ENCODE results near the gene CCDC167. TPM values are rescaled to one million over a fixed set of nuclear protein-coding genes. Genes with fewer than 3 reads are reported as not detected.
A peak's percentile ranks its signal among the peaks of the same experiment; 100 is the strongest.

The CCDC167 gene
- total RNA-seq (2014; rRNA removed; shearing (Covaris generic); ENCODE audit: low replicate concordance) = 30.6 and 71.3 TPM in 2 replicates

GRCh38 chr6:37499433-37500293 is at the start of gene CCDC167:
TSS of gene CCDC167 (minus strand) at chr6:37499893. CDS start at chr6:37499863, 30 bp downstream.
- Histone ChIP-seq H3K4me3 (peak within 1 kb of the TSS; percentile 64), H3K9me3 (no peaks in the 10 kb centered on the region; the same call in 1 of the 2 replicates), H3K27me3 (no peaks in the 10 kb centered on the region), H3K36me3 (no peaks in the 10 kb centered on the region)
- peak; percentile 97 for DNase-seq

DNA sequence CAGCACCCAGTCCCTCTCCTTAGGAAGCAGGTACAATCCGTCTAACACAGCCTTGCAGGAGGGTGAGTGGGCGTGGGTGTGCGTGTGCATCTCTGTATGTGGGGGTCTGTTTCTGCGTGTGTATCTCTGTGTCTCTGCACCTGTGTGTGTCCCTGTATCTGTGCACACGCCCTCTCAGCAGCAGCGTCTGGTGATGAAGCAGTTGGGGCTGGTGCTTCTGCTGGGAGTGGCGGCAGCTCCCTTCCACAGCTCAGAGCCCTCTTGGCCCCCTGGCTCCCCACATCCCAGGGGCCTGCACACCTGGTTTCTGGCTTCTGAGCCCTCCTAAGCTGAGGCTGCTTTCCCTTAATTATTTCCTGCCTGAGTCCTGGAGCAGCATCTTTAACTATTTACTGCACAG is 49.5 kb upstream of the CCDC167 start:
- DNase-seq = no peak
- no peaks in the 10 kb centered on the region for H3K9me3 ChIP-seq

DNA sequence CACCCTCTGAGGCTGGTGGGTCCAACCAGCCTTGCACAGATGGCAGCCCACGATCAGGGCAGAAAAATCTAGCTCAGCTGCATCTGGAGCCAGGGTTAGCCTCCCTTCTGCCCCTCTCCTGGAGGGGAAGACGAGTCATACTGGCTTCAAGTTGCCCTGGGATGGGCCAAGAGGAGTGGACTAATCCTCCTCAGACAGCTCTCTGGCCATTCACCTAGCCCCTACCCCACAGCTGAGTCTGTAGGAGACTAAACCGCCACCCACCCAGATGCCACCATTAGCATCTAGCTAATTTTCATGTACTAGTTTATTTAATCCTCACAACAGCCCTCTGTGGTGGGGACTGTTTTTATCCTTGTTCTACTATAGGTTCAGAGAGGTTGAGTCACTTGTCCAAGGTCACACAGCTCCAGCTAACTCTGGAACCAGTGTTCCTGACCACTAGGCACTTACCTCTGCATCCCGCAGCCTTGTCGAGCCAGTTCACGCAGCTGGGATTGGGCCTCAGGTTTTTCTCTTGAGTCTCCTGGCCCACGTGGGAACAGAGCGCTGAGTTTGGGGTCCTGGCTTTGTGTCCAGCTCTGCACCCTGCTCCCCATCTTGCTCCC is 48.5 kb upstream of the CCDC167 start:
- no peaks in the 10 kb centered on the region for H3K36me3 ChIP-seq
- DNase-seq = peak; percentile 51

More for the DNA sequence above, 49.5 kb upstream of the CCDC167 start:
- Histone ChIP-seq H3K27me3 (no peaks in the 10 kb centered on the region), H3K36me3 (no peaks in the 10 kb centered on the region), H3K4me3 (no peak overlapping the region)

GRCh38 chr6:37547564-37548061 is 47.9 kb upstream of the CCDC167 start:
- peak; percentile 71 for DNase-seq
- Histone ChIP-seq H3K36me3 (no peaks in the 10 kb centered on the region), H3K9me3 (no peaks in the 10 kb centered on the region), H3K4me3 (no peak overlapping the region), H3K27me3 (no peaks in the 10 kb centered on the region)

More for the DNA sequence above, 48.5 kb upstream of the CCDC167 start:
- H3K9me3 ChIP-seq = no peaks in the 10 kb centered on the region
- H3K27me3 ChIP-seq = no peaks in the 10 kb centered on the region
- no peak overlapping the region for H3K4me3 ChIP-seq

DNA sequence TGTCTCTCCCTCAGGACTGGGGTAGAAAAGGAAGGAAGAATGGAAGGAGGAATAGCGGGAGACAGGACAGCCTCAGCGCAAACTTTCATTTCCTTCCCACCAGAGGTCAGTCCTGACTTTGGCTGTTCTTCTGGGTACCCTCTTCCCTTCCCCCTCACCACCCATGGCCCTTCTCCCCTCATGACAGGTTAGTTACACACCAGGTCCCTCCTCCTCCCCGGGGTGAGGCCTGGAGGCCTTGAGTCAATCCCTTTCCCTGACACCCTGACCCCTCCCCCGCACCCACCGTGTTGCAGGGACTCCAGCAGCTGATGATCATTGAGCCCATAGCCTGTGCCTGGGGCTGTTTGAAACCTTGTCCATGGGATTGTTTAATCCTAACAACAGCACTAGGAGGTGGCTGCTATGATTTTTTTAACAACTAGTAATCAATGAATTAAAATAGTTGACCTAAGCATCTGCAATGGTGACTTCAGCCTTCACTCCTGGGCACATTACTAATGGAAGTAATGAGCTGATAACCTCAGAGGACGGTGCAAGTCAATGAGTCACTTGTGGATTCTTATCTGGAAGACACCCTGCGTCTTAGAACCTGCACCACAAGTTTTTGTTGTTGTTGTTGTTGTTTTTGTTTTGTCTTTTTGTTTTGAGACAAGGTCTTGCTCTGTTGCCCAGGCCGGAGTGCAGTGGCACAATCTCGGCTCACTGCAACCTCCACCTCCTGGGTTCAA is 46.6 kb upstream of the CCDC167 start:
- Histone ChIP-seq H3K27me3 (no peaks in the 10 kb centered on the region), H3K36me3 (no peaks in the 10 kb centered on the region), H3K4me3 (no peak overlapping the region), H3K9me3 (no peaks in the 10 kb centered on the region)
- no peak for DNase-seq

- Histone ChIP-seq H3K4me3 (no peak overlapping the region), H3K9me3 (no peaks in the 10 kb centered on the region), H3K36me3 (no peaks in the 10 kb centered on the region), H3K27me3 (no peaks in the 10 kb centered on the region)
- no peak for DNase-seq
Measured at GRCh38 chr6:37544530-37544929, 44.8 kb upstream of the CCDC167 start.

DNA sequence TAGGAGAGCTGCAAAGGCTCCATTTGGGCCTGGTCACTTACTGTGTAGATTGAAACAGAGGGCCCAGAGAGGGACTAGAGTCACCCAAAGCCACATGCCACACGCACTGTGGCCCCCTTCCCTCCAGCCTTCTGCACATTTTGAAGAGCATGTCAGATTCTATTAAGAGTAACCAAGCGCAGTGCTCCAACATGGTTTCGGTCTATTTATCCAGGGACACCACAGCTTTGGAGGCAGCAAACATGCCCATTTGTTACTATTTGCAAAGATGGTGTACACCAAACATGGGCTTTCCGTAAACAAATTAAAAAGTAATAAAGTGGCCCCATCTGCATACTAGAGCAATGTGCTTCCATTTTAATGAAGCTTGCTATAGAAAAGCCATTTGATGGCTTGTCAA is 43.7 kb upstream of the CCDC167 start:
- no peak for DNase-seq
- Histone ChIP-seq H3K9me3 (no peaks in the 10 kb centered on the region), H3K36me3 (no peaks in the 10 kb centered on the region), H3K27me3 (no peaks in the 10 kb centered on the region), H3K4me3 (no peak overlapping the region)

GRCh38 chr6:37541346-37541745 is 41.7 kb upstream of the CCDC167 start:
- Histone ChIP-seq H3K27me3 (no peaks in the 10 kb centered on the region), H3K9me3 (no peaks in the 10 kb centered on the region), H3K36me3 (no peaks in the 10 kb centered on the region), H3K4me3 (no peak overlapping the region)
- no peak for DNase-seq

DNA sequence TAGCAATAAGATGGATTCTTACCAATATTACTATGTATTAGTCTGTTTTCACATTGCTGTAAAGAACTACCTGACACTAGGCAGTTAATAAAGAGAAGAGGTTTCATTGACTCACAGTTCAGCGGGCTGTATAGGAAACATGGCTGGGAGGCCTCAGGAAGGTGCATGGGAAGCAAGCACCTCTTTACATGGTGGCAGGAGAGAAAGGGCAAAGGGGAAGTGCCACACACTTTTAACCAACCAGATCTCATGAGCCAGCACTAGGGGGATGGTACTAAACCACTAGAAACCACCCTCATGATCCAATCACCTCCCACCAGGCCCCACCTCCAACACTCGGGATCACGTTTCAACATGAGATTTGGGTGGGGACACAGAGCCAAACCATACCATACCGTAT is 40.7 kb upstream of the CCDC167 start:
- H3K4me3 ChIP-seq = no peak overlapping the region
- no peaks in the 10 kb centered on the region for H3K27me3 ChIP-seq
- no peaks in the 10 kb centered on the region for H3K9me3 ChIP-seq
- no peaks in the 10 kb centered on the region for H3K36me3 ChIP-seq
- no peak for DNase-seq

GRCh38 chr6:37540029-37540352 is 40.3 kb upstream of the CCDC167 start:
- DNase-seq = no peak
- Histone ChIP-seq H3K4me3 (no peak overlapping the region), H3K36me3 (no peaks in the 10 kb centered on the region), H3K9me3 (no peaks in the 10 kb centered on the region), H3K27me3 (no peaks in the 10 kb centered on the region)

DNA sequence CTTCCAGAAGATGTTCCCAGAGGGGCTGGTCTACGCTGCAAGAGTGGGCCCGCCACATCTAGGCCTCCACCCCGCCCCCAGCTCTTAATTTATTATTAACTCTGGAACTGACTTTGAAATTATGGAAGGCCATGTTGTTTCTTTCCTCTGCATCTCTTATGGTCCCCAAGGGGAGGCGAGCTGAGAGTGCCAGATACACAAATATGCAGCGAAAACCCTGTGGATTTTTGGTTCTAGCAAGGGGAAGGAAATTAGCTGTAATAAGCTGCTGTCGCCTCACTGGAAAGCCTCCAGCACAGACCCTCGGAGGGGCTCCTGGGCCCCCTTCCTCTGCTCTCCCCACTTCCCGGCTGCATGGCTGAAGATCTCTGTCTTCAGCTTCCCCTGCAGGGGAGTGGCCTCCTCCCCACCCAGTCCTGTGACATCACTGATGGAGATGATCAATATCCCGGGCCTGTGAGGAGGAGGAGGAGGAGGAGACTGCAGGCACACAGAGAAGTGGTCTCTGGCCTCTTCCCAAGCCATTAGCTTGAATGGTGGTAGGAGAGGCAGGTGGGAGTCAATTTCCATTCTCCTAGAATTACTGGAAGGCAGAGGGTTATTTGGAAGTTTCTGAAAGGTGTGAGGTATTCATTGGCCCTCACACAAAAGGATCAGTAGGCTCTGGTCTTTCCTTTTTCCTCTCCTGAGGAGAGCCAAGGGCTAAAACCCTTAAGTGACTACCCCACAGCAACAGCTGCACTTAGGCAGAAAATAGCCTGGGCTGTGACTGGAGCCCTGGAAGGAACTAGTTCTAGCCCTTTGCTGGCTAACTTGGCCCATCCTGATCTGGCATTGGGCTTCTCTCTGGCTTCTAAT is 39.7 kb upstream of the CCDC167 start:
- H3K4me3 ChIP-seq = no peak overlapping the region
- H3K36me3 ChIP-seq = no peaks in the 10 kb centered on the region
- H3K27me3 ChIP-seq = no peaks in the 10 kb centered on the region
- H3K9me3 ChIP-seq = no peaks in the 10 kb centered on the region
- no peak for DNase-seq

DNA sequence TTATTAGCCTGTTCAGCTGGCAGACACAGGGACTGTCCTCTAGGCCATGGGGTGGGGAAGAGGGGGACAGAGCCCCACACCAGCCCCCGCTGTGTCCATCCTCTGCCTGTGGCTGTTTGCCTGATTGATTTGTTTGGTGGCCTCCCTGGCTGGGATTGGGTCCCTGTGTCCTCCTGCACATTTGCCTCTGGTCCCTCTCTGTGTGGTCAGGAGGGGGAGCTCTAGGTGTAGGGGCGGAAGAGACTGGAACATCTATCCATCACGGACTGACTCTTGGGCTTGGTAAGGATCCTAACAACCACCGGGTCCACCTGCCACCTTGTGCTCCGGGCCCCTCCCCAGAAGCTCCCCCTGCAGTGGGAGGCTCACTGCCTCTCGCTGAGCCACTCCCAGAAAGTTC is 38.4 kb upstream of the CCDC167 start:
- no peaks in the 10 kb centered on the region for H3K36me3 ChIP-seq
- H3K4me3 ChIP-seq = no peak overlapping the region
- H3K9me3 ChIP-seq = no peaks in the 10 kb centered on the region
- no peak for DNase-seq
- H3K27me3 ChIP-seq = no peaks in the 10 kb centered on the region

GRCh38 chr6:37537548-37537947 is 37.9 kb upstream of the CCDC167 start:
- Histone ChIP-seq H3K9me3 (no peaks in the 10 kb centered on the region), H3K36me3 (no peaks in the 10 kb centered on the region), H3K4me3 (no peak overlapping the region), H3K27me3 (no peaks in the 10 kb centered on the region)
- no peak for DNase-seq

DNA sequence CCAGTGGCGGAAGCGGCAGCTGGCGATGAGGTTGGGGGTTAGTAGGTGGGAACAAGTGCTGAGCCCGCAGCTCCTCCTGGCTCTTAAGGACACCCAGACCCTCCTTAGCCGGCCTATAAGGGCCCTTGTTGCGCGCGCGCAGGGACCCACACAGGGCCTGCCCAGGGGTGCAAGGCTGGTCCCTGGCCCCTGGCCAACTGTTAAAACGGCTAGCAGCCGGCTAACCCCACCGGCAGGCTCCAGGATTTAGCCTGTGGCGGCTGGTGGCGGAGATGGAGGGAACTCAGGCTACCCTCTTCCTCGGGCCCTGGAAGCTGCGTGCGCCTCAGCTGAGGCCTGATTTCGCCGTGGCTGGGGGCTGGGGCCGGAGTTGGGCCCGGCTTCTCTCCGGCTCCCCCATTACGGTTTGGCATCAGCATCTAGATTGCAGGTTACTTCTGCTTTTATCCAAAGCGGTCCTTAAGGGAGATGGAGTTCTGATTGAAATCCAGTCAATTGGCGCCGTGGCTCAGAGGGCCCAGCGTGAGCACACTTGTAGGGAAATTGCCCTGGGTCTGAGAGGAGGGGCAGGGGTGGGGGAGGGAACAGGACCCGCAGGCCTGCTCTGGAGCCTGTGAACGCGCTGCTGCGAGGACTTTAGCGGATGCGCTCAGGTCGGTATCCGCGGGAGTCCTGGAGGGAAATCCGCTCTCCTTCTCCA is 36.9 kb upstream of the CCDC167 start:
- H3K9me3 ChIP-seq = no peaks in the 10 kb centered on the region
- H3K36me3 ChIP-seq = no peaks in the 10 kb centered on the region
- no peaks in the 10 kb centered on the region for H3K27me3 ChIP-seq

DNA sequence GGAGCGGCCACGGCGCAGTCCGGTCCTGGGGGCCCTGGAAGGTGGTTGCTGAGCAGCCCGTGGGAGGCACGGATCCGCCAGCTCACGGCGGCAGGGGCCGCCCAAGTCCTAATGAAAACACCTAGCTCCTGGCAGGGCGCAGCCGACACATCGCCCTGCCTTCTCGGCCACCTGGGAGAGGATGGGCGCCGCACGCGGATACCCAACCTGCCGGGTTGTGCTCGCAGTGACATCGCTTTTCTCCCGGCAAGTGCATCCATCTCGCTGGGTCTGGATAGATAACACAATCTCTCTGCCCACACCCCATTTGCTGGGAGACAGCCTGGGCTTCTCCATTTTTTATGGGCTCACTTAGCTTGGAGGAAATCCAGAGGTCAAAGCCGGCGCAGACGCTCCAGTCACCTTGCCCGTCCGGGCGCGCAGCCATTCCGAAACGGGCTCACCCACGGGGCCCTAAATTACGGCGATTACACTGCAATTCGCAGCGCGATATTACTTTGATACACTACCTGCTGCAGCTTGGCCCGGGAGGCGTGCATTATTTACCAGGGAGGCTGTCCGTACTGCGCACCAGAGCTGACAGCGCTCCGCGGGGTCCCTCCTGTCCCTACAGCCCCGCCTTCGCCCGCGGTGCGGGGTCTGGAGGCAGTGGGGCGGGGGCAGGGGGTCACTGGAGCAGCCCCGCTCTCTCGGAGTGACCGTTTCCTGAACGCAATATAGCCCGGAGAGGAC is 36.2 kb upstream of the CCDC167 start:
- H3K4me3 ChIP-seq = no peak overlapping the region
- no peaks in the 10 kb centered on the region for H3K36me3 ChIP-seq
- no peaks in the 10 kb centered on the region for H3K27me3 ChIP-seq
- no peak for DNase-seq
- no peaks in the 10 kb centered on the region for H3K9me3 ChIP-seq

More for the DNA sequence above, 36.9 kb upstream of the CCDC167 start:
- H3K4me3 ChIP-seq = no peak overlapping the region
- no peak for DNase-seq

All from MG63 (cell line).